GM18499 (cell line): ENCODE measurements around the gene STC2.
"Not testable (repeated sequence)": the region's sequence is repeated elsewhere in the genome, so short reads cannot be mapped to it uniquely, and the experiment has no call there.

Experiments used
- ATAC-seq: cut with Tn5 transposase; IDR thresholded peaks from one replicate; pipeline ENCODE4 v1.9.1; 2021; ENCODE audit warnings: moderate number of reproducible peaks; ENCODE audit not compliant: insufficient read depth, unreplicated experiment

Gene STC2

GRCh38 chr5:173327948-173328843 is at the start of gene STC2:
TSS of gene STC2 (minus strand) at chr5:173328414. CDS start at chr5:173328193, 221 bp downstream.
- ATAC-seq, result no peak

- ATAC-seq, result no peak
Observed at GRCh38 chr5:173371400-173371799, 43.2 kb upstream of the STC2 start.

- ATAC-seq, result not testable (repeated sequence)
Observed at GRCh38 chr5:173363406-173363805, 35.2 kb upstream of the STC2 start.

GRCh38 chr5:173355561-173355960 is 27.3 kb upstream of the STC2 start:
- no peak for ATAC-seq

GRCh38 chr5:173354645-173355044 is 26.4 kb upstream of the STC2 start:
- ATAC-seq, result no peak

- ATAC-seq, result no peak
Observed at GRCh38 chr5:173352366-173353349, 24.4 kb upstream of the STC2 start.

- no peak for ATAC-seq
Observed at GRCh38 chr5:173342813-173343755, 14.9 kb upstream of the STC2 start.

- ATAC-seq, result no peak
Observed at GRCh38 chr5:173341961-173342430, 13.8 kb upstream of the STC2 start.

- ATAC-seq, result no peak
Observed at GRCh38 chr5:173340984-173341383, 12.8 kb upstream of the STC2 start.

GRCh38 chr5:173340451-173340850 is 12.2 kb upstream of the STC2 start:
- no peak for ATAC-seq

- no peak for ATAC-seq
Observed at GRCh38 chr5:173339286-173339685, 11.1 kb upstream of the STC2 start.

GRCh38 chr5:173338380-173339015 is 10.3 kb upstream of the STC2 start:
- no peak for ATAC-seq

GRCh38 chr5:173334808-173335207 is 6.6 kb upstream of the STC2 start:
- ATAC-seq, result no peak

- no peak for ATAC-seq
Observed at GRCh38 chr5:173333925-173334661, 5.9 kb upstream of the STC2 start.

- ATAC-seq, result peak; percentile 40
Observed at GRCh38 chr5:173331956-173332479, 3.8 kb upstream of the STC2 start.

- ATAC-seq, result no peak
Observed at GRCh38 chr5:173331287-173331686, 3.1 kb upstream of the STC2 start.

- no peak for ATAC-seq
Observed at GRCh38 chr5:173330338-173331206, 2.4 kb upstream of the STC2 start.
